ENCODE data around the gene SPRYD3. TPM values are rescaled to one million over a fixed set of nuclear protein-coding genes. Genes with fewer than 3 reads are reported as not detected.

SPRYD3 gene
- total RNA-seq, 4 donors from 2014 or later, result 15.9 to 75.5 (median 28.9) TPM

DNA sequence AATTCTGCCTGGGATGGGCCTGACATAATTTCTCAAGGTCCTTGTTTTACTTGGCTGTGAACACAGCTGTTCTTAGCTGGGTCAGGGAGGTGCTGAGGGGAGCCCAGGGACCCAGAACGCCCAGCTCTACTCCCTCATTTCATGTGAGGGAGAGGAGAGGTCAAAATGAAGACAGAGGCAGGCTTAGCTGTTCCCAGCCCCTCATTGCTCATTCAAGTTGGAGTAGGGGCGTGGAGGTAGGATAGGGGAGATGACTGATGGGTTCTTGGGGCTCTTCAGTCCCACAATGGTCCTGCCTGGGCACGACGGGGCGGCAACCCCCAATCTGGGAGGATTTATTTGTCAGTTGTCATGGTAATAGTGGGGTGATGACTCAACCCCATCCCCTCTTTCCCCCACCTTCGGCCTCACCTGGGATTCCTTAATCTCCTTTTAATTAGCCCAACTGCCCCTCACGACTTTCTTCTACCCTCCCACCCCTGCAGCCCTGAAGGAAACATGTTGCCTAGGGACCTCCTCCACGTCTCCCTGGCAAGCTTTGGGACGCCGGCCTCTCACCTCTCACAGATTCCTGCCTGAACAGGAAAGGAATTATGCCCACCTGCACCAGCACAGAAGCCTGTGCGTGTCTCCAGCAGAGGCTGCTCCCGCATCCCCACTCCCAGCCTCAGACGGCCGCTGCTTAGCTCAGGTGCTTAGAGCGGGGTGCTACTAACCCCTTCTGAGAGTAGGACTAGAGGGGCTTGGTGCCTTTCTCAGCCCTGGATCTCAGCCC lies 10.2 kb downstream of the SPRYD3 start:
- H3K9me3 ChIP-seq, result no peaks in the 10 kb centered on the region
- H3K4me1 ChIP-seq, result peaks cover 11 to 19% of the 10 kb centered on the region in 2 donors
- no peak overlapping the region for H3K4me3 ChIP-seq
- intact Hi-C loops (cut with DNase I; ENCODE audit: low total_unique reads), result loop anchor here (10.0 kb wide), 1 partner anchor 126 kb away; no protein-coding TSS in a partner anchor
- H3K36me3 ChIP-seq, result no peaks in the 10 kb centered on the region
- no peak for TF ChIP-seq CTCF (IDR thresholded peaks at IDR 0.05)
- TF ChIP-seq POLR2A (IDR thresholded peaks at IDR 0.05), result no peak
- peak in 1 of 2 donors; percentile 17 for DNase-seq
- peak overlapping the region; percentile 86 to 89 for H3K27ac ChIP-seq
- H3K27me3 ChIP-seq, result no peaks in the 10 kb centered on the region

DNA sequence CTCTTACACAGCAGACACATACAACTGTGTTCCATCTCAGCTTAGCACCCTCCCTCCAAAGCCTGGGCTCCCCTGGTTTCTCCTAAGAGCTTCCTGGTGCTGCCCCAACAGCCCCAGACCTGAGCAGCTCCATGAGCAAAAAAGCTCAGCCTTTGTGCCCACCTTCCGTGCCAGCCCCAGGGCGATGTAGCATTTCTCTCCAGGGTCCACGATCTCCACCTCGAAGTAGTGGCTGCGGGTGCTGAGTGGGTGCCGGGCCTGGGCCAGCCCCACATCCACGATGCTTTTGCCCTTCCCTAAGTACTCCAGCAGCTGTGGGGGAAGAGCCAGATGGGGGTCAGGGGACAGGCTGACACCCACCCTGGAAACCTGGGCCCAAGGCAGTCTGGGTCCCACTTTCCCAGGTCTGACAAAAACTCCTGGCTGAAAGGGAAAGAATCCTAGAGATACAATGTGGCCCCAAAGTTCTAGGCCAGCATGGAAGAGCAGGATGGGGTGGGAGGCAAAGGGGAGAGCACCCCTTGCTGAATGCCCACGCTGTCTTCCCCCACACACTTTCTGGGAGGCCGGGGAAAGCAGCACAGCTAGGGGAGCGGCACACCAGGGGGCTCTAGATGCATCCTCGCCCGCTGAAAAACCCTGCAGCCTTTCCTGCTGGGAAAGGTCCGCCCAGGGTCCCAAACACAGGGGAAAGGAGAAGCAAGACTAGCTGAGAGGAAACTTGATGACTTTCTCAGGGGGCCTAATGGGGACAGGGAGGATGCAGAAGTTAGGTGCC lies 11.0 kb downstream of the SPRYD3 start:
- no peaks in the 10 kb centered on the region for H3K27me3 ChIP-seq
- intact Hi-C loops (cut with DNase I; ENCODE audit: low total_unique reads), result loop anchor here (2.0 to 10.0 kb wide), 2 partner anchors 31 to 127 kb away; no protein-coding TSS in a partner anchor
- peak overlapping the region; percentile 86 to 89 for H3K27ac ChIP-seq
- peak in 1 of 2 donors; percentile 19 for DNase-seq
- no peaks in the 10 kb centered on the region for H3K9me3 ChIP-seq
- H3K36me3 ChIP-seq, result no peaks in the 10 kb centered on the region
- TF ChIP-seq CTCF (IDR thresholded peaks at IDR 0.05), result no peak
- no peak for TF ChIP-seq POLR2A (IDR thresholded peaks at IDR 0.05)
- H3K4me3 ChIP-seq, result no peak overlapping the region
- peaks cover 9 to 17% of the 10 kb centered on the region in 2 donors for H3K4me1 ChIP-seq

GRCh38 chr12:53067074-53067992 lies 11.9 kb downstream of the SPRYD3 start:
- peak in 1 of 2 donors; percentile 14 for DNase-seq
- H3K4me1 ChIP-seq, result peaks cover 2 to 12% of the 10 kb centered on the region in 2 donors
- H3K27me3 ChIP-seq, result no peaks in the 10 kb centered on the region
- TF ChIP-seq POLR2A (IDR thresholded peaks at IDR 0.05) (no peak), CTCF (IDR thresholded peaks at IDR 0.05) (no peak)
- H3K27ac ChIP-seq, result peak overlapping the region; percentile 86 to 89
- intact Hi-C loops (cut with DNase I; ENCODE audit: low total_unique reads), result loop anchor here (2.0 to 10.0 kb wide), 2 partner anchors 31 to 127 kb away; no protein-coding TSS in a partner anchor
- no peaks in the 10 kb centered on the region for H3K9me3 ChIP-seq
- no peaks in the 10 kb centered on the region for H3K36me3 ChIP-seq
- H3K4me3 ChIP-seq, result no peak overlapping the region

- Histone ChIP-seq H3K4me3 (no peak overlapping the region), H3K36me3 (no peaks in the 10 kb centered on the region)
- peak; percentile 87 to 89 for DNase-seq
Observed at GRCh38 chr12:53065975-53066931, 12.9 kb downstream of the SPRYD3 start.

More at GRCh38 chr12:53065975-53066931, 12.9 kb downstream of the SPRYD3 start:
- H3K27ac ChIP-seq, result peak overlapping the region; percentile 82 to 86
- H3K4me1 ChIP-seq, result peaks cover 0 to 19% of the 10 kb centered on the region in 2 donors
- H3K27me3 ChIP-seq, result no peaks in the 10 kb centered on the region
- intact Hi-C loops (cut with DNase I; ENCODE audit: low total_unique reads), result loop anchor here (2.0 to 10.0 kb wide), 2 partner anchors 33 to 129 kb away; no protein-coding TSS in a partner anchor
- TF ChIP-seq POLR2A (IDR thresholded peaks at IDR 0.05) (peak in 1 of 2 donors; percentile 26), CTCF (IDR thresholded peaks at IDR 0.05) (peak; percentile 88 to 96 (median 92))
- no peaks in the 10 kb centered on the region for H3K9me3 ChIP-seq

Data from uterus (tissue), 4 donors.